Measurements from ENCODE around the gene LOXHD1.
A peak's percentile ranks its signal among the peaks of the same experiment; 100 is the strongest.

The LOXHD1 gene

DNA sequence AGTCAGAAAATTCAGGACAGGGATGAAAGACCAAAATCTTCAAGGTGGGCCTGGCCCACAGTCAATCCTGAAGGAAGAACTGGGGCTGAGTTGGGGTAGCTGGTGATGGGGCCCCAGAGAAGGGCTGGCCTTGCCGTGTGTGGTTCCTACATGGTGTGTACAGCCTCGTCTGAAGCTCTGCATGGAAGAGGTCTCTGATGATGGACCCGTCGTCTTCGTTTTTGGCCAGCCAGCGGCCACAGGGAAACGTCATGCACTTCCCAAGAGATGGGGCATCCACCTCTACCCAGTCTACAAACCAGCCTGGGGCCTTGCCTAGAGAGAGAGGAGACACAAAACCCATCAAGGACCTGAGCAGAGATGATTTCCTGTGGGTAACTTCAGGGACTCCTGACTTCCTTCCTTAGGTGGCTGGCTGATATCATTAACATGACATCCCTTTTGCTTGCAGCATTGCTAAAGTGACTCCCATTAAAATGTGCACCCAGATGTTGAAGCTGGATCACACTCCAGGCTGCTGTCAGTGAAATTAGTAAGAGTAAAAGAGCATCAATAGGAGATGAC lies 115.3 kb downstream of the LOXHD1 start:
- DNase-seq (ENCODE audit: low spot score): no peak

DNA sequence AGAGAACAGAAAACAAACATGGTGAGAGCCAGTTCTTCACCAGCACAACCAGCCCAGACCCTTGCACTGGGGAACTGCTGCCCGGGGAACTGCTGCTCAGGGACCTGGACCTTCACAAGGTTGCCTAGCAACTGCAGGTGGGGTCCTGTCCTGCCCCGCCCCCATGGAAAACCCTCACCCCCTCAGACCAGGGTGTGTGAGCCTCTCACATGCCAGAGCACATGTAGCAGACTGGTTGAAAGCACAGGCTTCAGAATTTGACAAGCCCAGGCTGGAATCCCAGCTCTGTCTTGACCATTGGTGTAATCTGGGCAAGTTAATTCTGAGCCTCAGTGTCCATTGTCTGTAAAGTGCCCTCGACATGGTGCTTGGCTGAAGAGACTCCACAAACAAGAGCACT lies 118.6 kb downstream of the LOXHD1 start:
- DNase-seq (ENCODE audit: low spot score): no peak

- no peak for DNase-seq (ENCODE audit: low spot score)
Observed at GRCh38 chr18:46536215-46536874, 120.7 kb downstream of the LOXHD1 start.

DNA sequence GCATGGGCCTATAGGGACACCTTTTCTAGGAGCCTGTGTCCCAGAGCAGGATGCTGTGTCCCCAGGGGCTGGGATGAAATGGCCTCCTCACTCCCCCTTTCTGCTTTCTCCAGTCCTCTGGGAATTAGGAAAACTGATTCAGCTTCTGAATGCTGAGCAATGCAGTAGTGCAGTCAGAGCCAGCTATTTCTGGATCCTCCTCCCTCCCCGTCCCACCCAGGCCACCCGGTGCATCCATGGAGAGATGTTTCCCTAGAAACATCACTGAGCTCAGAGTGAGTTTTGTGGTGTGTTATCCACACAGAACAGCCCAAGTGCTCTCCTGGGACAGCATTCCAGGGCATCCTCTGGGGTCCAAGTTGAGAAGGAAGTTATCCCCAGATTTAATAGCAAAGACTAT lies 125.5 kb downstream of the LOXHD1 start:
- DNase-seq (ENCODE audit: low spot score): no peak

DNA sequence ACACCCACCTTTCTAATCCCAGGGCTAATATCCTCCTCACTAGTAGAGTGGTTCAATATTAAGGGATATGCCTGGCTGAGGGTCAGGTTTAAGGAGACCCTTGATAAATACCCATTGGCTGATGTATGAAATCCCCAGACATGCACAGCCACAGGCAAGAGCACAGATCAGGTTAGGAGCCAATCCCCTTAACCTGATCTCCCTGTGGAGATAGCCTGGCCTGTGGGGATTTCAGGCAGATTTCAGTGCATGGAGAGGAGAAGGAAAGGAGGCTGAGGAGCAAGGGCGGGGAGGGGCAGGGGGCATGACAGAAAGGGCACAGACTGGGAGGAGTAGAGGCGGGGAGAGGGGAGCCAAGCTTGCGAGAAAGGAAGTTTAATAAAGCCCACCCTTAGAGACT lies 129.0 kb downstream of the LOXHD1 start:
- DNase-seq (ENCODE audit: low spot score): no peak

DNA sequence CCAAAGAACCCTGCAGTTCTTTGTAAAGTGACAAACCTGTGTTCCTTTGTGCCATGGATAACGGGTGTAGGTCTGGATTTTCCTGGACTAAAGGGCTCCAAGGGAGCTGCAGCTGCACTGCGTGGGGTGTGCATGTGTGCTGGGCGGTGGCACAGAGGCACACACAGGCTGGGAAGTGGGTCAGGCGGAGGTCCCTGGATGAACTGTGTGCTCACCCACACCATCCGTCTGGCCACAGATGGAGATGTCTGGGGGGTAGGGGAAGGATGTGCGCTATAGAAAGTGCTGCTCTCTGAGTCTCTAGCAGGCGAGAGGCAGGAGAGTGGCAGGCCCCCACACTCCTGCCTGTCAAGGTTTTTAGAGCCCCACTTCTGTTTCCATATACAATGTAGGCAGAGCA lies 137.2 kb downstream of the LOXHD1 start:
- DNase-seq (ENCODE audit: low spot score): no peak

GRCh38 chr18:46518438-46518837 lies 138.6 kb downstream of the LOXHD1 start:
- DNase-seq (ENCODE audit: low spot score): no peak

DNA sequence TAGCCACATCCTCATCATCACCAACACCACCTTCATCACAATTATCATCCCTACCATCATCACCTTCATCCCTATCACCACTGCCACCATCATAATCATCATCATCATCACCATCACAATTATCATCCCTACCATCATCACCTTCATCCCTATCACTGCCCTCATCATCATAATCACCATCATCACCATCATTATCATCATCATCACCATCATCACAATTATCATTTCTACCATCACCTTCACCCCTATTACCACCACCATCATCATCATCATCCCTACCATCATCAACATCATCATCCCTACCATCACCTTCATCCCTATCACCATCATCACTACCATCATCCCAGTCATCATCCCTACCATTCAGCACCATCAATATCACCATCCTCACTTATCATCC lies 140.5 kb downstream of the LOXHD1 start:
- DNase-seq (ENCODE audit: low spot score): no peak

DNA sequence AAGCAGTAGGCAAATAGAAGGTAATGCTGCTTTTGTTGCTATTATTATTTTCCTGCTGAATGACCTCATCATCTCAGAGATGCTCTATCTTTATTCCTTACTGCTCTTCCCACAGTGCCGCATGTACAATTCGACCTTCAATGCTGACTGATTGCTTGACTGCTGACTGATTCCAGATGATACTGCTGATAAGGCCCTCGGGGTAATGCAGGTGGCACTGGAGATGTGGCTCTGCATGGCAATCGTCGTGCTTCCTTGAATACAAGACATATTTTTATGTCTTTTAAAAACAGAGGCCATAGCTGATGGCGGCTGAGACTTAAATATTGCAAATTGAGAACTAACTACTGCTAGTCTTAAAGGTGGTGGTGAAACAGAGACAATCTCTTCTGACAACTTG lies 146.6 kb downstream of the LOXHD1 start:
- no peak for DNase-seq (ENCODE audit: low spot score)

DNA sequence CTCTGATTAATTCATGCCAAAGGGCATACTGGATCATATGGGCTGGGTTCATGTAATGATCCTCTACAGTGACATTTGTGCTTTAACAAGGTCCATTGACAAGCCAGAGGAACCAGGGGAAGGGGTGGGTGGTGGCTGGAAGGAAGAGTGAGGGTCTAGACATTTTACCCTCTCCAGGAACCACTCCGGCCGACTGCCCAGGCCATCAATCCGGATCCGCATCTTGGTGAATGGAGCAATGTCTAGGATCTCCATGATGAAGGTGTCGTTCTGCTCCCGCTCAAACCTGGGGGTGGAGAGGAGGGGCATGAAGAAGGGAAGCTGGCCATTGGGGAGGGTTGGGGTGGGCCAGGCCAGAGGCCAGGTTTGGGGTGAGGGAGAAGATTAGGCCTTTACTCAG lies 147.5 kb downstream of the LOXHD1 start:
- no peak for DNase-seq (ENCODE audit: low spot score)

GRCh38 chr18:46506974-46507586 lies 149.9 kb downstream of the LOXHD1 start:
- DNase-seq (ENCODE audit: low spot score): no peak

- no peak for DNase-seq (ENCODE audit: low spot score)
Observed at GRCh38 chr18:46502444-46502843, 154.6 kb downstream of the LOXHD1 start.

- DNase-seq (ENCODE audit: low spot score): no peak
Observed at GRCh38 chr18:46497129-46497528, 159.9 kb downstream of the LOXHD1 start.

GRCh38 chr18:46488471-46489213 lies 168.4 kb downstream of the LOXHD1 start:
- DNase-seq (ENCODE audit: low spot score): no peak

DNA sequence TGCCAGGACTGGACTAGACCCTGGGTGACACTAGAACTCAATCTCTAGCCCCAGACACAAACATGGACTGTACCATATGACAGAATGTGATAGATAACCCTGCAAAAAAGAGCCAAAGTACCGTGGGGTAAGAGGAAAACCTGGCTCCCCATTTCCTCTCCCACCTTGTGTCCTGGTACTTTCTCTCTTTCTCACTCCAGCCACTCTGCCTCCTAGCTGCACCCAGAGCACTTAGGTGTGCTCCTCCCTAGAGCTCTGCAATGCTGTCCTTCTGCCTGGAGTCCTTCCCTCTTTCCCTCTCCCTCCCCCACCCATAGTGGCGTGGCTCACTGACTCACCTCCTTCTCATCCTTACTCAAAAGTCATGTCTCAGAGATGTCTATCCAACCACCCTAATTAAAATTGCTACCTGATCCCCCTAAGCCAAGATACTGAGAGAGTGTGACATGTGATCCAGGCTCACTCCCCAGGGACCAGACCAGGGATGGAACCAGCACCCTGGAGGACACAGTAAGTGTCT lies 171.3 kb downstream of the LOXHD1 start:
- no peak for DNase-seq (ENCODE audit: low spot score)

GRCh38 chr18:46484971-46485370 lies 172.0 kb downstream of the LOXHD1 start:
- DNase-seq (ENCODE audit: low spot score): no peak

DNA sequence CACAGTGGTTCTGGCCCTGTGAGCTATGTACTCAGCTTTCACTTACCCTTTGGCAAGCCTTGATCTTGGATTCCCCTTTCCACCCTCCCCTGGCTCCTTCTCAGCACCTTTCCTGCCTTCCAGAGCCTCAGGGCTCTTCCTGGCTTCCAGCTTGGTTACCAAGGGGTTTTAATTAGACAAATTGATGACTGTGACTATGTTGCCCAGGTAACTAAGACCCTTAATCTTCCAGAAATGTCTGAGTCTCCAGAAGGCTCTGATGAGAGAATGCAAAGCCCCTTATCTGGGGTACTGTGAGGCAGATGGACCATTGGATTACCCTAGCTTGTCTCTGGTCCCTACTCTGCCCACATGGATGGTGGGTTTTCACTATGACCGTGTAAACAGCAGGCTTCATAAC lies 174.2 kb downstream of the LOXHD1 start:
- DNase-seq (ENCODE audit: low spot score): no peak

GRCh38 chr18:46481847-46482245 lies 175.2 kb downstream of the LOXHD1 start:
- no peak for DNase-seq (ENCODE audit: low spot score)

- DNase-seq (ENCODE audit: low spot score): peak; percentile 15
Observed at GRCh38 chr18:46481048-46481846, 175.8 kb downstream of the LOXHD1 start.

- DNase-seq (ENCODE audit: low spot score): no peak
Observed at GRCh38 chr18:46480226-46480625, 176.8 kb downstream of the LOXHD1 start.

GRCh38 chr18:46478796-46479195 lies 178.2 kb downstream of the LOXHD1 start:
- DNase-seq (ENCODE audit: low spot score): no peak

- DNase-seq (ENCODE audit: low spot score): no peak
Observed at GRCh38 chr18:46477425-46478011, 179.5 kb downstream of the LOXHD1 start.

All from globus pallidus (tissue), 1 donor.